Measurements from ENCODE around the gene METTL16.

Gene METTL16

GRCh38 chr17:2416010-2416734 is 95.5 kb downstream of the METTL16 start:
- peak; percentile 76 for DNase-seq (ENCODE audit: insufficient read length)
- TF ChIP-seq POLR2AphosphoS5 (IDR thresholded peaks at IDR 0.05; ENCODE audit: low read depth, low read length), result no peak
- no peak for TF ChIP-seq POLR2A (IDR thresholded peaks at IDR 0.05; ENCODE audit: low read depth, low read length)
- TF ChIP-seq TAF1 (IDR thresholded peaks at IDR 0.05; ENCODE audit: borderline replicate concordance, low read depth, low read length), result no peak
- FAIRE-seq, result peak; percentile 58

- DNase-seq (ENCODE audit: insufficient read length) (no peak), FAIRE-seq (no peak)
- TF ChIP-seq POLR2AphosphoS5 (IDR thresholded peaks at IDR 0.05; ENCODE audit: low read depth, low read length) (no peak), TAF1 (IDR thresholded peaks at IDR 0.05; ENCODE audit: borderline replicate concordance, low read depth, low read length) (no peak), POLR2A (IDR thresholded peaks at IDR 0.05; ENCODE audit: low read depth, low read length) (no peak)
Observed at GRCh38 chr17:2415081-2415480, 96.6 kb downstream of the METTL16 start.

DNA sequence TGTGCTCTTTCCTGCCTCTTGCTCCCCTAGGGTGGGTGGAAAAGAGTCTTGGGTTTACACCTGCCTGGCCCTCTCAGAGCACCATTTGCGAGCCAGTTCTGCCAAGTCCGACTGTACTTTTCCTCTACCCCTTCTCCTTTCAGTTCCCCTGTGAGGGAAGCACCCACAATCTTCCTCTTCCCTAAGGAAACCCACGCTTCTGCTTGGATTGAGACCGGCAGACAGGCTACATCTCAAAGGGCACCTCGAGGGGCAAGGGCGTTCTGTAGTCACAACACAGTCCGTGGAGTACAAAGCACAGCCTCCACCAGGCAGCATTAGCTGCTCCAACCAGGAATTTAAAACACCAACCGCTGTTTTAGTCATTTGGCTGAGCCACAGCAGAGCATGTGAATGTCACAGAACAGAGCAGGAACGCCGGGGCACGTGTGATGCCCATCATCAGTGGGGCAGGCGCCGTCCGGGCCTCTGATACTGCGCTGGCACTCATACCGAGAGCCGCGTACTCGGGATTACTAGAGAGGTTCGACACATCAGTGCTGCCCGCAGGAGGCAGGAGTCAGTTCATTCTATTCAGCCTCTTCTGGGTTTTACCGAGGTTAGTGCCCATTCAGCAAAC is 97.1 kb downstream of the METTL16 start:
- FAIRE-seq (no peak), DNase-seq (ENCODE audit: insufficient read length) (no peak)
- TF ChIP-seq POLR2A (IDR thresholded peaks at IDR 0.05; ENCODE audit: low read depth, low read length) (no peak), POLR2AphosphoS5 (IDR thresholded peaks at IDR 0.05; ENCODE audit: low read depth, low read length) (no peak), TAF1 (IDR thresholded peaks at IDR 0.05; ENCODE audit: borderline replicate concordance, low read depth, low read length) (no peak)

- TF ChIP-seq TAF1 (IDR thresholded peaks at IDR 0.05; ENCODE audit: borderline replicate concordance, low read depth, low read length) (no peak), POLR2A (IDR thresholded peaks at IDR 0.05; ENCODE audit: low read depth, low read length) (no peak), POLR2AphosphoS5 (IDR thresholded peaks at IDR 0.05; ENCODE audit: low read depth, low read length) (no peak)
- FAIRE-seq (no peak), DNase-seq (ENCODE audit: insufficient read length) (no peak)
Observed at GRCh38 chr17:2412561-2413021, 99.1 kb downstream of the METTL16 start.

GRCh38 chr17:2410951-2411350 is 100.7 kb downstream of the METTL16 start:
- DNase-seq (ENCODE audit: insufficient read length) (no peak), FAIRE-seq (no peak)
- TF ChIP-seq POLR2A (IDR thresholded peaks at IDR 0.05; ENCODE audit: low read depth, low read length), result no peak
- TF ChIP-seq TAF1 (IDR thresholded peaks at IDR 0.05; ENCODE audit: borderline replicate concordance, low read depth, low read length), result no peak

DNA sequence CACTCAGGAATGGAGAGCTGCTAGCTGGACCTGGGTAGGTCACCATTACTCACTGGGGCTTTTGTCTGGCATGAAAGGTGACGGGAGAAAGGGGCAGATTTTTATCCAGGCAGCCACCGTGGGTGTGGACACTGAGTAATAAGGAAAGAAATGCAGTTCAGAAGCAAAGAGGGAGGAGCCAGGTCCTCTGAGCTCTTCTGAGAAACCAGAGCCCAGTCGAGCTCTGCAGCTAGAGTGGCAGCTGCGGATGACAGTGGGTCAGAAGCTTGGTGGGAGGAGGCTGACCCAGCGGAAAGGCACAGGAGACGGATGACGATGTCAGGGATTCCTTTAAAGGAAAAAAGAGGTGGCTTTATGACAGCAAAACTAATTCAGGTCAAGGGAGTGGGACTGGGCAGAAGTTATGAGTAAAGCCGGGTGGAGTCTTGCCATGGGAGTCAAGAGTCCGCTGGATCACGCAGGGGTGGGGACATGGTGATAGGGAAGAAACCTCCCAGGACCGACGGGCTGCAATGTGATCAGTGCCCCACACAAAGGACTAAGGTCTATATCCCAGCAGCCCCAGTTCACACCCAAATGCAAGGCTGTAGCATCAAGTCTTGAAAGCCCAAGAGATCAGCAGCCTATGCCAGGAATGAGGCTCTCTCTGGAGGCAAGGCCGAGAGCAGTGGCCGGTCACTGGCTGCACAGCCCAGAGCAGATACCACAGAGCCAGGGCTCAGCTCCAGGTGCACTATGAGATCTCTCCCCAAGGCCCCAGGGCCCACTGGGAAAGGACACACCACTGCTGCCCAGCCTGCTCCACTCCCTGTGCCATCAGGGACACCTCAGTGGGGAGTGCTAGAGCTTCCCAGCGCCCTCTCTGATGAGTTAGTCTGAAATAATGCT is 104.5 kb downstream of the METTL16 start:
- DNase-seq (ENCODE audit: insufficient read length), result no peak
- TF ChIP-seq POLR2A (IDR thresholded peaks at IDR 0.05; ENCODE audit: low read depth, low read length) (no peak), POLR2AphosphoS5 (IDR thresholded peaks at IDR 0.05; ENCODE audit: low read depth, low read length) (no peak), TAF1 (IDR thresholded peaks at IDR 0.05; ENCODE audit: borderline replicate concordance, low read depth, low read length) (no peak)
- no peak for FAIRE-seq

GRCh38 chr17:2406271-2406902 is 105.3 kb downstream of the METTL16 start:
- TF ChIP-seq TAF1 (IDR thresholded peaks at IDR 0.05; ENCODE audit: borderline replicate concordance, low read depth, low read length) (no peak), POLR2AphosphoS5 (IDR thresholded peaks at IDR 0.05; ENCODE audit: low read depth, low read length) (no peak), POLR2A (IDR thresholded peaks at IDR 0.05; ENCODE audit: low read depth, low read length) (no peak)
- FAIRE-seq, result no peak

DNA sequence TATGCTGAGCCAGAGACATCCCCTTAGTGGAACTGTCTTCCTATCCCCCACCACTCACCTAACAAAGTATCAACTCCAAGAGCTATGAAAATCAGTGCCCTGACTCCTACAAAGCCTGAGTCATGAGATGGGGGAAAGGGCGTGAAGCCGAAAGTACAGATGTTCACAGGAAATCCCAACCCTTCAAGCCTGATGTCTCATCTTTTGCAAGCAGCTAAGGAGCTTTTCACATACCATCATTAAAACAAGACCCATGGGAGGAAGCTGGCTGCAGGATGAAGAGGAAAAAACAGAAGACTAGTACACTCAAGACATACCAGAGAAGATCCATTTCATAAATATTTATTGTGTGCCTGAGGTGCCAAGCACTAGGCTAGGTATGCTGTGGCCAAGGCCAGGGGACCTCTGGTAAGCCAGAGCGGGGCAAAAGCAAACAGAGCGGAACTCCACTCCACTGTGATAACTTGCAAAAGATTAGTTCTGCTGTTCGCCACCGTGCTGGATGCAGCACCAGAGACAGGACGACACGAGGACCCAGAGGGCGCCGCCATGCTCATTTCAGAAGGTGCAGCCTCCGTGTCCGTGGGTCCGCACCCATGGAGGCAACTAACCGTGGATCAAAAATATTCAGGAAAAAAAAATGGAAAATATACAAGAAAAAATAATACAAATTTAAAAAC is 106.3 kb downstream of the METTL16 start:
- FAIRE-seq (no peak), DNase-seq (ENCODE audit: insufficient read length) (no peak)
- TF ChIP-seq POLR2A (IDR thresholded peaks at IDR 0.05; ENCODE audit: low read depth, low read length), result no peak
- TF ChIP-seq POLR2AphosphoS5 (IDR thresholded peaks at IDR 0.05; ENCODE audit: low read depth, low read length), result no peak
- no peak for TF ChIP-seq TAF1 (IDR thresholded peaks at IDR 0.05; ENCODE audit: borderline replicate concordance, low read depth, low read length)

More at GRCh38 chr17:2406271-2406902, 105.3 kb downstream of the METTL16 start:
- no peak for DNase-seq (ENCODE audit: insufficient read length)

- no peak for TF ChIP-seq POLR2AphosphoS5 (IDR thresholded peaks at IDR 0.05; ENCODE audit: low read depth, low read length)
- no peak for TF ChIP-seq POLR2A (IDR thresholded peaks at IDR 0.05; ENCODE audit: low read depth, low read length)
- TF ChIP-seq TAF1 (IDR thresholded peaks at IDR 0.05; ENCODE audit: borderline replicate concordance, low read depth, low read length), result no peak
- no peak for DNase-seq (ENCODE audit: insufficient read length)
- no peak for FAIRE-seq
Observed at GRCh38 chr17:2403044-2403443, 108.6 kb downstream of the METTL16 start.

GRCh38 chr17:2402544-2402943 is 109.1 kb downstream of the METTL16 start:
- TF ChIP-seq TAF1 (IDR thresholded peaks at IDR 0.05; ENCODE audit: borderline replicate concordance, low read depth, low read length) (no peak), POLR2AphosphoS5 (IDR thresholded peaks at IDR 0.05; ENCODE audit: low read depth, low read length) (no peak; the same call in 1 of the 2 replicates), POLR2A (IDR thresholded peaks at IDR 0.05; ENCODE audit: low read depth, low read length) (no peak)
- no peak for DNase-seq (ENCODE audit: insufficient read length)
- no peak for FAIRE-seq

Measured in GM12892 (cell line).